Epithelial cell of proximal tubule (primary cell): ENCODE data around the gene UBN1. TPM values are rescaled to one million over a fixed set of nuclear protein-coding genes. Genes with fewer than 3 reads are reported as not detected.

Experiments used
- DNase-seq: peaks from one replicate; pipeline ENCODE4 v3.0.0-alpha.2; 2011; ENCODE audit warnings: low read depth
- H3K4me3 ChIP-seq: 2 replicates; pipeline ENCODE4 v1.5.1; 2011; ENCODE audit warnings: low read depth, mild to moderate bottlenecking, low read length
- total RNA-seq: library from RNA; depleted of rRNA; stranded (reverse); fragments of >200 nt; gene quantifications from 2 replicates; pipeline ENCODE4 v1.2.3, GENCODE V29; 2015
- TF ChIP-seq, protein P1 (sequence below): conservative IDR thresholded peaks from 2 replicates; pipeline ENCODE4 v1.5.1; 2012; ENCODE audit warnings: low read depth, mild to moderate bottlenecking, low read length

The UBN1 gene
- total RNA-seq, 1 donor from 2014 or later: 24.5 TPM

DNA sequence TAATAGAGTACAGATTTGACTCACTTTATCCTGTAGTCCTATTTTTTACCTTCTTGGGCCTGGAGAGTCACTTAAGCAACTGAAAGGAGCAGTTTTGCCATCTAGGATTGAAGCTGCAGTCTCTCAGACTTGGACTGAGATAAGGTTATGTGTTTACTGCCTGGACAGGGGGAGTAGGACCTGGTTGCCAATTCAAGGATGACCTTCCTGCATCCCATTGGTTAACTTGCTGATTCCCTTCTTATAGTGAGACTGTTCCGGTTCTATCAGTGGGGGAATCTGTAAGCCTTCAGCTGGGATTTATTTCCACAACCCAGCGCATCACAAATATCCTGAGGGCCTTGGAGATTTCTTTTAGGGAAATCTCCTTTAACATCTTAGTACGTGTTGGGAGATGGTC lies 2.9 kb downstream of the UBN1 start:
- TF ChIP-seq, protein P1, sequence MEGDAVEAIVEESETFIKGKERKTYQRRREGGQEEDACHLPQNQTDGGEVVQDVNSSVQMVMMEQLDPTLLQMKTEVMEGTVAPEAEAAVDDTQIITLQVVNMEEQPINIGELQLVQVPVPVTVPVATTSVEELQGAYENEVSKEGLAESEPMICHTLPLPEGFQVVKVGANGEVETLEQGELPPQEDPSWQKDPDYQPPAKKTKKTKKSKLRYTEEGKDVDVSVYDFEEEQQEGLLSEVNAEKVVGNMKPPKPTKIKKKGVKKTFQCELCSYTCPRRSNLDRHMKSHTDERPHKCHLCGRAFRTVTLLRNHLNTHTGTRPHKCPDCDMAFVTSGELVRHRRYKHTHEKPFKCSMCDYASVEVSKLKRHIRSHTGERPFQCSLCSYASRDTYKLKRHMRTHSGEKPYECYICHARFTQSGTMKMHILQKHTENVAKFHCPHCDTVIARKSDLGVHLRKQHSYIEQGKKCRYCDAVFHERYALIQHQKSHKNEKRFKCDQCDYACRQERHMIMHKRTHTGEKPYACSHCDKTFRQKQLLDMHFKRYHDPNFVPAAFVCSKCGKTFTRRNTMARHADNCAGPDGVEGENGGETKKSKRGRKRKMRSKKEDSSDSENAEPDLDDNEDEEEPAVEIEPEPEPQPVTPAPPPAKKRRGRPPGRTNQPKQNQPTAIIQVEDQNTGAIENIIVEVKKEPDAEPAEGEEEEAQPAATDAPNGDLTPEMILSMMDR: no peak
- peak overlapping the region; percentile 8 for H3K4me3 ChIP-seq
- no peak for DNase-seq

GRCh38 chr16:4852221-4852872 lies 5.1 kb downstream of the UBN1 start:
- TF ChIP-seq, protein P1: no peak
- H3K4me3 ChIP-seq: no peak overlapping the region
- no peak for DNase-seq

- no peak overlapping the region for H3K4me3 ChIP-seq
- no peak for DNase-seq
- TF ChIP-seq, protein P1: no peak
These were observed 8.1 kb downstream of the UBN1 start for GRCh38 chr16:4855371-4855770.

DNA sequence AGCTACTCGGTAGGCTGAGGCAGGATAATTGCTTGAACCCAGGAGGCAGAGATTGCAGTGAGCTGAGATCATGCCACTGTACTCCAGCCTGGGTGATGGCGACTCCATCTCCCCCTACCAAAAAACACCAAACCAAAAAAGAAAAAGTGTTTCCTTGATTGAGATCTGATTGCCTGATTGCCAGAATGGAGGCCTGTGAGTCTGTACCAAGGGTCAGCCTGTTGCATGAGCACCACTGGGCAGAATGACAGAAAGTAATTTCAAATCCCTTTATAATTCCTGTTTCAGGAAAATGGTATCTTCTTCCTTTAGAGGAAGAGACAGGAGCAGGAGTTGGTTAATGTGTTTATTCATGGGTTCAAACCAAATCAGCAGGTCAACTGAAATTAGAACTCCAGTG lies 8.5 kb downstream of the UBN1 start:
- TF ChIP-seq, protein P1: no peak
- no peak for DNase-seq
- no peak overlapping the region for H3K4me3 ChIP-seq

DNA sequence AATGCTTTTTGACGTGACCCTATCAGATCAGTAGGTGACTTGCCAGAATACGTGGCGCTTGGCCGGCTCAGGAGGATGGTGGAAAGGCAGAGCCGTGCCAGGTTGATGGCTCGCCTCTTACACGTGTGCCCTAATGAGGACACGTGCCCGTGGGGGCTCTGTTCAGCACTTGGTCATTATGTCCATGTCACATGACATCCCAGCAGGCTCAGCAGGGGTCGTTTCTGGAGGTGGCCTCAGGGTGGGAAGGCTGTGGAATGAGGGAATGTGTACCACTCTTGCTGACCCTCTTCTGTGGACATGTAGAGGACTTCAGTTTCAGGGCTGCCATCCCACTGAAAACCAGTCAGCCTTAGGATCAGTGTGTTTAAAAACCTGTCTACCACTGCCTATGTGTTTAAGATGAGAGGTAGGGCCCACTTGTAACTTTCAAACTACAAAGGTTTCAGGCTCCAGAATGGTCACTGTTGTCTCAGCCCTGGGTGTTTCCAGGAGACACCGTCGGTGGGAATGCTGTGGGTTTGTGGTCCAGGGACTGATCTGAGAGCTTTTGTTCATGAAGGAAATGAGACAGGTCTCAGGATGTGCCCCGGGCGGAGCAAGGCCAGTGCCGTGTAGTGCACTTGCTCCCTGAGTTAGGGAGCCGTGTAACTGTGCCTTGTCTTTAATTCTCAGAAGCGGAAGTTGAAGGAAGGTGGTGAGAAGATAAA lies 12.1 kb downstream of the UBN1 start:
- no peak for DNase-seq
- H3K4me3 ChIP-seq: no peak overlapping the region
- TF ChIP-seq, protein P1: no peak

DNA sequence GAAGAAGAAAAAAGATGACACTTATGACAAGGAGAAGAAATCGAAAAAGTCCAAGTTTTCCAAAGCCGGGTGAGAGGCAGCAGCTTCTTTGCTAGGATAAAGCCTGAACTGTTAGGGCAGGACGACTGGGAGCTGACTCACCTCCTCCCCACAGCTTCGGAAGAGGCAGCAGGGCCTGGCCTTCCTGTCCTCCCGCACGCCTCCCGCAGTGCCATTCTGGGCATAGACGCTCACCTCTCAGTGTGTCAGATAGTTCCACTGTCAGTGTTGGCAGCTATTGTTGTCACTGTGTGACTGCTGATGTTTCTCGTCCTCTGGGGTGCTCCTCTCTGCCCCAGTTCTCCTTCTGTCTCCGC lies 12.6 kb downstream of the UBN1 start:
- DNase-seq: no peak
- TF ChIP-seq, protein P1: no peak
- no peak overlapping the region for H3K4me3 ChIP-seq
